ENCODE measurements around the gene SH2D1A. TPM values are rescaled to one million over a fixed set of nuclear protein-coding genes. Genes with fewer than 3 reads are reported as not detected.
"Not testable (repeated sequence)": the region's sequence is repeated elsewhere in the genome, so short reads cannot be mapped to it uniquely, and the experiment has no call there.

SH2D1A gene
- total RNA-seq, 1 donor from 2014 or later, result 0.21 TPM

DNA sequence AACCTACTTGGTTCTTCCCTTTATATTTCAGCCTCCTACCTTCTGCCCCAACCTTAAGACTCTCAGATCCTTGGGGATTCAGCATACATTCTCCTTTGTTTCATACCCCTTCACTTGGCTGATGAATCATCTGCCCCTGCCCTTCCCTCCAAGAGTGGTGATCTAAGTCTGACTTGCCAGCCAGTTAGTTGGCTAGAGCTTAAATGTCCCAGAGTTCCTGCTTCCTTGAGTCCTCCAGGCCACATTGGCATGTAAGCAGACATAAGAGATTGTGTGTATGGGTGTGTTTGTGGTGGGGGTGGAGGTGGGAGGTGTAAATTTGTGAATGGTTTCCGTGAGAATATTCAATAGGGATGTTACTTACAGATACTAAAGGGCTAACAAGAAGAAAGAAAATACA lies 17.6 kb upstream of the SH2D1A start:
- H3K27me3 Mint-ChIP-seq (ENCODE audit: unreplicated experiment), result peaks cover under 1% of the 10 kb centered on the region
- TF ChIP-seq, protein P1, sequence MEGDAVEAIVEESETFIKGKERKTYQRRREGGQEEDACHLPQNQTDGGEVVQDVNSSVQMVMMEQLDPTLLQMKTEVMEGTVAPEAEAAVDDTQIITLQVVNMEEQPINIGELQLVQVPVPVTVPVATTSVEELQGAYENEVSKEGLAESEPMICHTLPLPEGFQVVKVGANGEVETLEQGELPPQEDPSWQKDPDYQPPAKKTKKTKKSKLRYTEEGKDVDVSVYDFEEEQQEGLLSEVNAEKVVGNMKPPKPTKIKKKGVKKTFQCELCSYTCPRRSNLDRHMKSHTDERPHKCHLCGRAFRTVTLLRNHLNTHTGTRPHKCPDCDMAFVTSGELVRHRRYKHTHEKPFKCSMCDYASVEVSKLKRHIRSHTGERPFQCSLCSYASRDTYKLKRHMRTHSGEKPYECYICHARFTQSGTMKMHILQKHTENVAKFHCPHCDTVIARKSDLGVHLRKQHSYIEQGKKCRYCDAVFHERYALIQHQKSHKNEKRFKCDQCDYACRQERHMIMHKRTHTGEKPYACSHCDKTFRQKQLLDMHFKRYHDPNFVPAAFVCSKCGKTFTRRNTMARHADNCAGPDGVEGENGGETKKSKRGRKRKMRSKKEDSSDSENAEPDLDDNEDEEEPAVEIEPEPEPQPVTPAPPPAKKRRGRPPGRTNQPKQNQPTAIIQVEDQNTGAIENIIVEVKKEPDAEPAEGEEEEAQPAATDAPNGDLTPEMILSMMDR (IDR thresholded peaks at IDR 0.05), result no peak
- no peaks in the 10 kb centered on the region for H3K4me1 Mint-ChIP-seq (ENCODE audit: unreplicated experiment)
- H3K4me3 Mint-ChIP-seq (ENCODE audit: unreplicated experiment), result no peak overlapping the region
- DNase-seq (ENCODE audit: extremely low spot score, unreplicated experiment), result no peak
- no peaks in the 10 kb centered on the region for H3K36me3 Mint-ChIP-seq (ENCODE audit: unreplicated experiment)
- no peak overlapping the region for H3K27ac Mint-ChIP-seq (ENCODE audit: unreplicated experiment)
- no peaks in the 10 kb centered on the region for H3K9me3 Mint-ChIP-seq (ENCODE audit: unreplicated experiment)

DNA sequence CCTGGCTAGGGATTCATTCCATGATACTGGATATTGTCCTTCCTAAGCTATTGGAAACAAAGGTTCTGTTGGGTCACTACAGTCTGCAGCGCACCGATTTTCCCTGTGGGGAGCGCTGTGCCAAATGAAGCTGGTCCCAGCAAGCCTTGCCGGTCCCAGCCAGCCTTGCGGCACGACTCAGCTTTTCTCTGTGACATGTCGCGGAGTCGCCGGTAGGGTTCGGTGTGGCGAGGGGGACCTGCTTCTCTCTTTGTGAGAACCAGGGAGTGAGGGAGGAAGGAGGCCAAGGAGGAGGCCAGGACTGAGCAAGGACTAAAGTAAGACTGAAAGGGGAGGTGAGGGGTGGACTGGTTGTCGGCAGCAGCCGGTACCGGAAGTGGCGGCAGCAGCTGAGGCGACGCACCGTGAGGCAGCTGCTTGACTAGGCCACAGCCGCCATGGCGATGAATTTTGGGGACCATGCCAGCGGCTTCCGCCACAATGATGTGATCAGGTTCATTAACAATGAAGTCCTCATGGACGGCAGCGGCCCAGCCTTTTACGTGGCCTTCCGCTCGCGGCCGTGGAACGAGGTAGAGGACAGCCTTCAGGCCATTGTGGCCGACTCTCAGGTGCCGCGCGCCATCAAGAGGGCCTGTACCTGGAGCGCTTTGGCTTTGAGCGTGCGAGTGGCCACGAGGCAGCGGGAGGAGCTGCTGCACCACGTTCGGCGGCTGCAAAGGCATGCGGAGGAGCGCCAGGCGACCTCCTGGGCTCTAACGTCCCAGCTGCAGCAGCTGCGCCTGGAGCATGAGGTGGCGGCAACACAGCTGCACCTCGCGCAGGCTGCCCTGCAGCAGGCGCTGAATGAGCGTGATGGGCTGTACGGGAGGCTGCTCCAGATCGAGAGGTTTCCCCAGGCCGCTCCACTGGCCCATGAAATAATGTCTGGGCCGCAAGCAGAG lies 13.6 kb upstream of the SH2D1A start, which contains the start of gene TEX13D:
Gene TEX13D, plus strand, starts transcription at position 180 of the 944 bp plus-strand sequence. Its CDS starts 258 bp downstream, at position 438.
- peaks cover 3% of the 10 kb centered on the region for H3K27me3 Mint-ChIP-seq (ENCODE audit: unreplicated experiment)
- DNase-seq (ENCODE audit: extremely low spot score, unreplicated experiment), result no peak

DNA sequence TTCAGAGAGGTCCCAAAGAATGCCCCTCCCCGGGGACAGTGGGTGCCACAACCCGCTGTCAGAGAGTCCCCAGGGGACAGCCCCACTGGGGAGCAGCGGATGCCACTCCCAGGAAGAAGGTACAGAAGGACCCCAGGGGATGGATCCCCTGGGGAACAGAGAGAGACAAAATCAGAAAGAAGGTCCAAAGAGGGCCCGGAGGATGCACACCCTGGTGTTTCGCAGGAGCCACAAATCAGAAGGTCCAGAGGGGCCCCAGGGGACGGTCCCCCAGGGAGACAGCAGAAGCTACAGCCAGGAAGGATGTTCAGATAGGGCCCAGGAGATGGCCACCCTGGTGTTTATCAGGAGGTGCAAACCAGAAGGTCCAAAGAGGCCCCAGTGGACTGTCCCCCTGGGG lies 12.5 kb upstream of the SH2D1A start:
- Mint-ChIP-seq H3K4me1 (ENCODE audit: unreplicated experiment) (no peaks in the 10 kb centered on the region), H3K36me3 (ENCODE audit: unreplicated experiment) (no peaks in the 10 kb centered on the region), H3K27me3 (ENCODE audit: unreplicated experiment) (peaks cover 3% of the 10 kb centered on the region), H3K27ac (ENCODE audit: unreplicated experiment) (no peak overlapping the region), H3K4me3 (ENCODE audit: unreplicated experiment) (no peak overlapping the region), H3K9me3 (ENCODE audit: unreplicated experiment) (no peaks in the 10 kb centered on the region)
- TF ChIP-seq, protein P1 (IDR thresholded peaks at IDR 0.05), result no peak
- no peak for DNase-seq (ENCODE audit: extremely low spot score, unreplicated experiment)

More for the DNA sequence above, 13.6 kb upstream of the SH2D1A start, which contains the start of gene TEX13D:
- Mint-ChIP-seq H3K4me1 (ENCODE audit: unreplicated experiment) (no peaks in the 10 kb centered on the region), H3K27ac (ENCODE audit: unreplicated experiment) (no peak within 1 kb of the TSS), H3K36me3 (ENCODE audit: unreplicated experiment) (no peaks in the 10 kb centered on the region), H3K9me3 (ENCODE audit: unreplicated experiment) (no peaks in the 10 kb centered on the region), H3K4me3 (ENCODE audit: unreplicated experiment) (no peak within 1 kb of the TSS)
- TF ChIP-seq, protein P1 (IDR thresholded peaks at IDR 0.05), result no peak

DNA sequence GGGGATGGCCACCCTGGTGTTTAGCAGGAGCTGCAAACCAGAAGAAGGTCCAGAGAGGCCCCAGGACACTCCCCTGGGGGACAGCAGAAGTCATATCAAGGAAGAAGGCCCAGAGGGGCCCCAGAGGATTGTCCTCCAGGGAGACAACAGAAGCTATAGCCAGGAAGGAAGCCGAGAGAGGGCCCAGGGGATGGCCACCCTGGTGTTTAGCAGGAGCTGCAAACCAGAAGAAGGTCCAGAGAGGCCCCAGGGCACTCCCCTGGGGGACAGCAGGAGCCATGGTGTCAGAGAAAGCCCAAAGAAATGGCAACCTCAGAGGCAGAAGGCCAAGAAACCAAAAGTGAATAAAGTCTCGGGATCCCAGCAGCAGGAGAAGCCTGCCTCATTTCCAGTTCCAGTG lies 11.8 kb upstream of the SH2D1A start:
- DNase-seq (ENCODE audit: extremely low spot score, unreplicated experiment); H3K27me3 Mint-ChIP-seq (ENCODE audit: unreplicated experiment); H3K27ac Mint-ChIP-seq (ENCODE audit: unreplicated experiment): not testable (repeated sequence)

DNA sequence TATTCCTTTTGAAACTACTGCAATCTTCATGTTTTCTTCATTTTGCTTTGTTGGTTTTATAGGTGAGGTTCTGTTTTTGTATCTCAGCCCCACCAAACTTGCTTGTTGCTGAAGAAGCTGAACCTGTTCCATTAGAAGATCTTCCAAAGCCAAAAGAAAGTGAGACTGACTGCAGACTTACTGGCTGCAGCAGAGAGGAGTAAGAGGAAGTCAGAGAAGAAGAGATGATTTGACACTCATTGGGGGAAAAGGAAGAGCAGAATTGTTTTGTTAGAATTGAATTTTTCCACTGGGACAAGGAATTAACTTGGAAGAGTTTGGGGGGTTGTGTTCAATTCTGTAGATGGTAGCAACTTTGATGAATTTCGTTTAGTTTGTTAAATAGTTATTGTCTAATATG lies 10.8 kb upstream of the SH2D1A start:
- Mint-ChIP-seq H3K4me3 (ENCODE audit: unreplicated experiment) (no peak overlapping the region), H3K9me3 (ENCODE audit: unreplicated experiment) (no peaks in the 10 kb centered on the region), H3K36me3 (ENCODE audit: unreplicated experiment) (no peaks in the 10 kb centered on the region), H3K27ac (ENCODE audit: unreplicated experiment) (no peak overlapping the region), H3K27me3 (ENCODE audit: unreplicated experiment) (peaks cover 3% of the 10 kb centered on the region), H3K4me1 (ENCODE audit: unreplicated experiment) (no peaks in the 10 kb centered on the region)
- TF ChIP-seq, protein P1 (IDR thresholded peaks at IDR 0.05), result no peak
- DNase-seq (ENCODE audit: extremely low spot score, unreplicated experiment), result no peak

More for the DNA sequence above, 11.8 kb upstream of the SH2D1A start:
- H3K4me1 Mint-ChIP-seq (ENCODE audit: unreplicated experiment); H3K9me3 Mint-ChIP-seq (ENCODE audit: unreplicated experiment); H3K4me3 Mint-ChIP-seq (ENCODE audit: unreplicated experiment); H3K36me3 Mint-ChIP-seq (ENCODE audit: unreplicated experiment): not testable (repeated sequence)

All from osteocyte (in vitro differentiated cells).